Heart right ventricle (tissue), 16 donors: ENCODE measurements around the gene PPM1N. TPM values are rescaled to one million over a fixed set of nuclear protein-coding genes. Genes with fewer than 3 reads are reported as not detected.

ENCODE experiments used
- ATAC-seq, 8 donors: fragments of 200-7000 bp; cut with Tn5 transposase; one replicate each; pipeline ENCODE4 v1.9.1; 2020; ENCODE audit warnings: mild to moderate bottlenecking in 8 of 8, moderate library complexity in 8 of 8, moderate number of reproducible peaks in 1 of 8
- DNase-seq, 2 donors: peaks; one replicate each; pipeline ENCODE4 v3.0.0-alpha.2; 2020
- H3K27ac ChIP-seq, 10 donors: fragments of 200-600 bp; sonication (generic) in 2 of 10; one replicate each; pipeline versions ENCODE4 v1.5.0 to v1.8.0; 2020 to 2022; ENCODE audit warnings: mild to moderate bottlenecking in 3 of 10
- H3K27me3 ChIP-seq, 7 donors: fragments of 200-600 bp; one replicate each; pipeline ENCODE4 v1.8.0; 2021 to 2022; ENCODE audit warnings: mild to moderate bottlenecking in 2 of 7
- H3K36me3 ChIP-seq, 9 donors: fragments of 200-600 bp; sonication (generic) in 1 of 9; one replicate each; pipeline versions ENCODE4 v1.5.0 to v1.8.0; 2020 to 2022; ENCODE audit warnings: mild to moderate bottlenecking in 2 of 9
- H3K4me1 ChIP-seq, 9 donors: fragments of 200-600 bp; sonication (generic) in 1 of 9; one replicate each; pipeline versions ENCODE4 v1.5.0 to v1.8.0; 2020 to 2022; ENCODE audit warnings: mild to moderate bottlenecking in 4 of 9
- H3K4me3 ChIP-seq, 10 donors: fragments of 200-600 bp; sonication (generic) in 2 of 10; one replicate each; pipeline versions ENCODE4 v1.5.0 to v1.8.0; 2020 to 2022; ENCODE audit warnings: mild to moderate bottlenecking in 7 of 10, moderate library complexity in 2 of 10
- H3K9me3 ChIP-seq, 11 donors: fragments of 200-600 bp in 10 of 11; sonication (generic) in 2 of 11; one replicate each; pipeline versions ENCODE4 v1.5.0 to v1.8.0; 2013 to 2022; ENCODE audit warnings: mild to moderate bottlenecking in 2 of 11, control low read depth in 1 of 11, moderate library complexity in 1 of 11
- CTCF ChIP-seq, 9 donors: fragments of 200-600 bp; sonication (generic) in 2 of 9; IDR thresholded peaks; one replicate each; pipeline versions ENCODE4 v1.5.0 to v1.8.0; 2021 to 2022; ENCODE audit warnings: antibody characterized with exemption in 9 of 9, mild to moderate bottlenecking in 5 of 9, moderate library complexity in 1 of 9
- WGBS, 2 donors: extraction: QIAGEN DNeasy Blood & Tissue Kit; methylation state at CpG; one replicate each; pipeline ENCODE4 v1.1.7; 2013; ENCODE audit warnings: inconsistent platforms in 1 of 2; 5-methylcytosine and 5-hydroxymethylcytosine counted together
- intact Hi-C, 10 donors: fragments of 100-400 bp; cut with DNase I; formaldehyde crosslinking; loops; one replicate each; pipeline versions ENCODE4 v1.11.1 to v1.14.2; 2022
- polyA plus RNA-seq, 2 donors: library from polyadenylated mRNA; stranded (reverse); fragments of 200-250 nt; gene quantifications; one replicate each; pipeline ENCODE4 v1.2.3, GENCODE V29; 2013
- total RNA-seq, 10 donors: library from RNA; stranded (reverse); fragmentation: NEBNext Ultra II Directional in 3 of 10; extraction: Animal tissue kit (Norgen Biotek cat#: 25700) in 3 of 10; gene quantifications; one replicate each; pipeline versions ENCODE4 v1.2.1 to v1.2.4, GENCODE V29; 2021 to 2023
- donor health status: Arrhythmogenic right ventricular cardiomyopathy.
- donor health status: ischemic (EF 13 %, LVEDD 7.1; RV severe dilation, severe dysfunction).
- donor health status: healthy with polysubstance abuse.
- donor health status: DM: no; HTN: yes; CAD: no.
- donor health status: DM: no; HTN: no; CAD: no.
- donor health status: ischemic (EF 25% LVEDD 6.9; RV normal size, moderate dysfunction).
- donor health status: ischemic (EF 25% LVEDD 5.7; RV mildly dilated, moderate dysfunction).
- donor health status: healthy.
- donor health status: DM: yes; HTN: yes; CAD: no.
- donor health status: Ischemic cardiomyopathy.
- donor health status: ischemic (EF 35%, LVEDD 5.7; RV mildly dilated, moderate dysfunction).
- donor health status: nonischemic (EF 11% LVEDD 7.7; RV severe dilation, severe dysfunction).
- donor health status: DM: yes; HTN: yes; CAD: no.
- donor health status: PGD.
- donor health status: ischemic (EF 29% LVEDD 5.4; RV normal size, mild dysfunction).
- donor health status: nonischemic (EF 23%, LVEDD 6.1; RV moderate dilation, normal function).

The PPM1N gene
- total and polyA plus RNA-seq, 12 donors: 0.32 to 3.6 (median 0.57) TPM; not detected in 5

- Histone ChIP-seq H3K9me3 (no peaks in the 10 kb centered on the region), H3K27me3 (no peaks in the 10 kb centered on the region), H3K36me3 (no peaks in the 10 kb centered on the region), H3K4me1 (peaks cover 0 to 10% (median 0%) of the 10 kb centered on the region in 9 donors), H3K4me3 (no peak overlapping the region), H3K27ac (no peak overlapping the region)
- 90% methylated on average over 10 of the region's 10 CpGs for WGBS, 2 donors
- intact Hi-C loops: no loop called here
- DNase-seq: no peak
- no peak for ATAC-seq
- no peak for TF ChIP-seq CTCF (IDR thresholded peaks at IDR 0.05)
These were observed 49.0 kb downstream of the PPM1N start for GRCh38 chr19:45547211-45547770.

DNA sequence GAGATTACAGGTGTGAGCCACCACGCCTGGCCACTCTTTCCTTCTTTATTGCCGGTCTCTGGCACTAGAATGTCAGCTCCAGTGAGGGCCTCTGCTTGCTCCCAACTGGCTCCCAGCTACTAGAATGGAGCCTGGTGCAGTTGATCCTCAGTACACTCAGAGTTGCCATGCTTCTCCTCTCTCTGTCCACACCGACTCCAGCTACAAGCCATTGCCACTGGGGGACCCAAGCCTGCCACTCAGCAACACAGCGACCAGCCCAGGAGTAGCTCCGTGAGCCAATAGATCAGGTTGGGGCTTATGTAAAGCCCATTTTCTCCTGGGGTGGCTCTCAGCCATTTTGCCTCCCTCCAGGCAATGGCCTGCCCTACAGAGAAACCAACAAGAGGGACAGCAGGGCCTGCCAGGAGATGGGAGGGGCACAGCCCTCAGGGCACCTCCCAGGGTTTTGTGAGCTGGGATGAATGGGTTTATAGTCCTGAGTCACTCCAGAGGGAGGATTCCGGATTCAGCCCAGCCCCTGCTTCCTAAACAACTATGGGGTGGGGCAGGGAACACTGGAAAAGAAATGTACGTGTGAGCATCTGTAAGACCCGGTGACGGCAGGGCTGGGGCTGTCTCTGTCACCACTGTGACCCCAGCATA, 49.8 kb downstream of the PPM1N start:
- H3K4me1 ChIP-seq: peaks cover 0 to 10% (median 0%) of the 10 kb centered on the region in 9 donors
- peak in 7 of 8 donors; percentile 29 to 86 (median 59) for ATAC-seq
- intact Hi-C loops: no loop called here
- 74 to 89% methylated on average over 9 of the region's 9 CpGs for WGBS, 2 donors
- no peaks in the 10 kb centered on the region for H3K27me3 ChIP-seq
- no peak for TF ChIP-seq CTCF (IDR thresholded peaks at IDR 0.05)
- no peak overlapping the region for H3K4me3 ChIP-seq
- peaks cover 0 to 7% (median 1%) of the 10 kb centered on the region in 9 donors for H3K36me3 ChIP-seq
- no peak for DNase-seq
- H3K9me3 ChIP-seq: no peaks in the 10 kb centered on the region
- no peak overlapping the region for H3K27ac ChIP-seq

Other genes starting within 250 kb of the PPM1N start
- gene MARK4, start 247.2 kb upstream of the PPM1N start, total RNA-seq: 10 to 100 TPM; 24.8 to 45.3 (median 33.7) TPM
- gene MARK4, start 247.2 kb upstream of the PPM1N start, polyA plus RNA-seq: 10 to 100 TPM; 13.8 to 21.4 TPM
- 1,000 to 10,000 TPM; 3,088 to 7,765 (median 4,540) TPM for gene CKM, start 175.6 kb upstream of the PPM1N start, total RNA-seq
- gene CKM, start 175.6 kb upstream of the PPM1N start, polyA plus RNA-seq: 1,000 to 10,000 TPM; 2,078 to 4,353 TPM
- gene KLC3, start 157.7 kb upstream of the PPM1N start, total RNA-seq: under 1 TPM in 2 of 10 donors, not detected in 8; 0.14 TPM
- gene KLC3, start 157.7 kb upstream of the PPM1N start, polyA plus RNA-seq: under 1 TPM in 1 of 2 donors, not detected in 1; 0.16 TPM
- gene ERCC2, start 127.9 kb upstream of the PPM1N start, total RNA-seq: 10 to 100 TPM; 11.4 to 15.2 (median 14.1) TPM
- gene ERCC2, start 127.9 kb upstream of the PPM1N start, polyA plus RNA-seq: 10 to 100 TPM in 1 of 2 donors, 1 to 10 TPM in 1; 6.5 to 11.8 TPM
- 100 to 1,000 TPM; 134 to 204 (median 166) TPM for gene PPP1R13L, start 93.4 kb upstream of the PPM1N start, total RNA-seq
- gene PPP1R13L, start 93.4 kb upstream of the PPM1N start, polyA plus RNA-seq: 100 to 1,000 TPM in 1 of 2 donors, 10 to 100 TPM in 1; 85.2 to 265 TPM
- 1 to 10 TPM; 4.1 to 9.8 (median 5.6) TPM for gene POLR1G, start 91.8 kb upstream of the PPM1N start, total RNA-seq
- 1 to 10 TPM; 5.1 to 8.2 TPM for gene POLR1G, start 91.8 kb upstream of the PPM1N start, polyA plus RNA-seq
- gene ERCC1, start 74.5 kb upstream of the PPM1N start, total RNA-seq: 100 to 1,000 TPM; 113 to 194 (median 136) TPM
- 100 to 1,000 TPM; 147 to 183 TPM for gene ERCC1, start 74.5 kb upstream of the PPM1N start, polyA plus RNA-seq
- 10 to 100 TPM in 2 of 10 donors, 1 to 10 TPM in 7, under 1 TPM in 1; 0.39 to 54.5 (median 4.9) TPM for gene FOSB, start 30.4 kb upstream of the PPM1N start, total RNA-seq
- 1 to 10 TPM; 2.1 to 5.5 TPM for gene FOSB, start 30.4 kb upstream of the PPM1N start, polyA plus RNA-seq
- gene RTN2, start 1.4 kb upstream of the PPM1N start, total RNA-seq: 10 to 100 TPM; 15.9 to 33.7 (median 21.8) TPM
- 10 to 100 TPM; 11.1 to 13.3 TPM for gene RTN2, start 1.4 kb upstream of the PPM1N start, polyA plus RNA-seq
- gene VASP, start 9.0 kb downstream of the PPM1N start, total RNA-seq: 10 to 100 TPM; 24.9 to 78.6 (median 42.3) TPM
- gene VASP, start 9.0 kb downstream of the PPM1N start, polyA plus RNA-seq: 10 to 100 TPM; 62.3 to 70.0 TPM
- gene OPA3, start 86.4 kb downstream of the PPM1N start, total RNA-seq: 10 to 100 TPM; 20.0 to 27.9 (median 24.2) TPM
- gene OPA3, start 86.4 kb downstream of the PPM1N start, polyA plus RNA-seq: 10 to 100 TPM; 10.2 to 10.7 TPM
- gene GPR4, start 103.8 kb downstream of the PPM1N start, total RNA-seq: 10 to 100 TPM in 1 of 10 donors, 1 to 10 TPM in 9; 2.3 to 29.4 (median 5.2) TPM
- 1 to 10 TPM; 5.7 to 9.4 TPM for gene GPR4, start 103.8 kb downstream of the PPM1N start, polyA plus RNA-seq
- 10 to 100 TPM; 30.2 to 54.5 (median 46.1) TPM for gene EML2, start 141.0 kb downstream of the PPM1N start, total RNA-seq
- 10 to 100 TPM; 17.3 to 26.8 TPM for gene EML2, start 141.0 kb downstream of the PPM1N start, polyA plus RNA-seq
- gene GIPR, start 169.8 kb downstream of the PPM1N start, total RNA-seq: 1 to 10 TPM; 2.4 to 7.8 (median 4.4) TPM
- gene GIPR, start 169.8 kb downstream of the PPM1N start, polyA plus RNA-seq: 10 to 100 TPM in 1 of 2 donors, 1 to 10 TPM in 1; 2.4 to 16.6 TPM
- 100 to 1,000 TPM; 216 to 268 (median 240) TPM for gene SNRPD2, start 193.5 kb downstream of the PPM1N start, total RNA-seq
- 100 to 1,000 TPM; 316 to 464 TPM for gene SNRPD2, start 193.5 kb downstream of the PPM1N start, polyA plus RNA-seq
- gene QPCTL, start 194.2 kb downstream of the PPM1N start, total RNA-seq: 1 to 10 TPM; 1.8 to 3.5 (median 2.4) TPM
- 1 to 10 TPM; 4.1 to 4.5 TPM for gene QPCTL, start 194.2 kb downstream of the PPM1N start, polyA plus RNA-seq
- gene FBXO46, start 232.5 kb downstream of the PPM1N start, total RNA-seq: 10 to 100 TPM in 2 of 10 donors, 1 to 10 TPM in 8; 5.2 to 13.5 (median 9.1) TPM
- 10 to 100 TPM in 1 of 2 donors, 1 to 10 TPM in 1; 5.3 to 11.4 TPM for gene FBXO46, start 232.5 kb downstream of the PPM1N start, polyA plus RNA-seq
- not detected for gene MEIOSIN, start 235.0 kb downstream of the PPM1N start, total RNA-seq
- not detected for gene MEIOSIN, start 235.0 kb downstream of the PPM1N start, polyA plus RNA-seq